Stimulated activated CD8-positive, alpha-beta memory T cell treated with anti-CD3 and anti-CD28 coated beads, Interleukin-7, amount 100 ng/mL, for 48 hours (primary cell): ENCODE results near the gene SYNGR1.
"Not testable (repeated sequence)": the region's sequence is repeated elsewhere in the genome, so short reads cannot be mapped to it uniquely, and the experiment has no call there.

Experiments
- DNase-seq, 2 donors: peaks; one replicate each; pipeline ENCODE4 v3.0.0-alpha.2; 2020; ENCODE audit warnings: low read depth in 1 of 2; ENCODE audit errors: extremely low read depth in 1 of 2

SYNGR1 gene

DNA sequence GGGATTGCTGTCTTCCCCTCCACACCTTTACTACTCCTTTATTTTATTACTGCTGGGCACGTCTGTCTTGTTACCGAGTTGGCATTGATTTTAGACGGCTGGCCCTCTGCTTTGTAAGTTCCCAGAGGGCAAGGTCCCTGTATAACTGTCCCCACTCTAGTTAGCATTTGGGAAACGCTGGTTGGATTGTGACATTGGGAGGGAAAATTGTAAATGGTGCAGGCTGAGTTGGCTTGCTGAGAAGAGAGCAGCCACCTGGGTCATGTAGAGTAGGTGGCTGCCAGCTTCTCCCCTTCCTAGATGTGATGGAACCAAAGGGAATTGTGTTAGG lies 51.5 kb downstream of the SYNGR1 start:
- DNase-seq, result no peak

DNA sequence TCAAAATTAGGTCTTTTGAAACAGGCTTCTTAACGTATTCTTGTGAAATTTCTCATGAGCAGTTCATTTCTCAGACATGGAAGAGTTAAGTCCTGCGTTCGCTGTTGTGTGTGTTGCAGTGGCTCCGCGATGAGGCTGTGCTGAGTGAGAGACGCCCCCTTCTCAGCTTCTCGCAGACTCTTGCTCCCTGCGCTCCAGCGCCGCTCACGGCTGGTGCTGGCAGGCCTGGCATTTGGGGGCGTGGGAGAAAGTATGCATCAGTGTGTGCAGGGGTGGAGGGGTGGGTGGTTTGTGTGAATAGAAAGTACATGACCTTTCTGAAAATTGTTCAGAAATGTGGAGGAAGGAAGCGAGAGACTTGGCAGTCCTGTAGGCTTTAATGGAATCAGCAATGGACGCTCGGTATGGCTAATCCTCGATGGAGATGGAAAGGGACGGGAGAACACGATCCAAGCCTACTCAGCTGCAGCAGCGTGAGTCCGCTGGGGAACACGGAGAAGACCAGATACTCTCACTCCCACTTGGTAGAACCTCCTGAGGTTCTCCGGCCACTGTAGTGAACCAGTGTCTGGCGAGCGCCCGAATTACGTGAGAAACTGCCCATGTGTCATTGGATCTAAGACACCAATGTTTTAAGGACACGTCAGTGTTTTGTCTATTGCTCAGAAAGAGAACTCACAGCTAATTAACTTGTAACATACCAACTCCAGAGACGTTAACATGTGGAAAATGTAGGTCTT lies 55.7 kb downstream of the SYNGR1 start:
- DNase-seq, result peak in 1 of 2 donors; percentile 25

DNA sequence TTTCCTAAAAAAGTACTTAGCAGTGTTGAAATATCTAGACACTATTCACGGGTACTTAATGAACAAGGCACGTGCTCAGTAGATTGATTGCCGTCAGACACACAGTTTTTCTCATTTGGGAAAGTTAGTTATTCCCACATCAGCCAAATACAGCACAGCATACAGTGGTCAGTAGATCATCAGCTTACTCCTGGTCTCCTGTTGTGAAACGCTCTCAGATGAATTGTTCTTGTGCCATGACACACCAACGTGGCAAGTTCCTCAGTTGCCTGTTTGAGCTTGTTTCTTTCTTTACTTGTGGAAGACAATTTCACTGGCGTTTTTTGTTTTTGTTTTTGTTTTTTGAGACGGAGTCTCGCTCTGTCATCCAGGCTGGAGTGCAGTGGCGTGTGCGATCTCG lies 58.4 kb downstream of the SYNGR1 start:
- no peak for DNase-seq

DNA sequence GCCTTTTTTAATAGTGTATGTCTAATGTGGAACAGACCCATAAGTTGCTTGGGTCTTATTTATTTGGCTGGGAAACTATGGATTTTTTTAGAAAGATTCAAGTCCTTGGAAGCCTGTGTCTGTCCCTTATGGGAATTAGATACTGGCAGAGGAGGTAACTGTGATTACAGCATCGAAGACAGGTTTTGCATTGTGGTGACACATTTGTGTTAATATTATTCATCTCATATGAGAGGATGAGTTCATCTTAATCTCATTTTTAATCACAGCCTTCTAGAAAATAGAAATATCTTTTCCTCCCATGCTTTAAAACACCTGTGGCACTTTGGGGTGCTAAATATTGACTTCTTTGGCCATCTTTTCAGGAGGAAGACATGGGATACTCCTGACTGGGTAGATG lies 59.0 kb downstream of the SYNGR1 start:
- DNase-seq, result no peak

DNA sequence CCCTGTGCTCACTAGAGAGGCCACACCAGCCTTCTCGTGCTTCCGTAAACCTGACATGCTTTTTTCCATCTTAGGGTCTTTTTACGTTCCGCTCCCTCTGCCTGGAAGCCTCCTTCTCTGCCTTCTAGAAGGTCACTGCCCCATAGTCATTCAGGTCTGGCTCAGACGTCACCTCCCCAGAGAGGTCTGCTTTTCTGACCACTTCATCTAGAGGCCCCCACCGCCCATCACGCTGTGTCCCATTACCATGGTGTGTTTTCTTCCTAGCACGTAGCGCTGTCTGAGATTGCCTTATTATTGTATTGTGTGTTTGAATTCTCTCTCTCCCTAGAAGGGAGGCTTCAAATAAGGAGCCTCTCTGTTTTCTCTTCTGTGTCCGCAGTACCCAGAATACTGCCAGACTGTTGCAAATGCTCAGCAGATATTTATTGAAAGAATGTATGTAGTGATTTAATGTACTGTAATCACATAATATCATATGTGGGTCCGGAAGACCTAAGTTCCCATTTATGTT lies 59.8 kb downstream of the SYNGR1 start:
- no peak for DNase-seq

DNA sequence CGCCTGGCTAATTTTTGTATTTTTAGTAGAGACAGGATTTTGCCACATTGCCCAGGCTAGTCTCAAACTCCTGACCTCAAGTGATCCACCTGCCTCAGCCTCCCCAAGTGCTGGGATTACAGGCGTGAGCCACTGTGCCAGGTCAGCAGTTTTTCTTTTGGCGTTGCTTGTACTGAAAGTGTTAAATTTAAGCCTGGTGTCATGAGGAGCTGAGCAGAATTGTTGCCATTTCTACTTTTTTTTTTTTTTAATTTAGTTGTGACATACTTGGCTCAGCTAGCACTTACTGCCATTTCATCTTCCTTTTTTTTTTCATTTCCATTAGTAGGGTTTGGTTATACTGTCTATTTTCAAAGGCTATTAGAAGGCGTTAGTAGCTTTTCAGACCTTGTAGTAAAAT lies 60.5 kb downstream of the SYNGR1 start:
- no peak for DNase-seq

DNA sequence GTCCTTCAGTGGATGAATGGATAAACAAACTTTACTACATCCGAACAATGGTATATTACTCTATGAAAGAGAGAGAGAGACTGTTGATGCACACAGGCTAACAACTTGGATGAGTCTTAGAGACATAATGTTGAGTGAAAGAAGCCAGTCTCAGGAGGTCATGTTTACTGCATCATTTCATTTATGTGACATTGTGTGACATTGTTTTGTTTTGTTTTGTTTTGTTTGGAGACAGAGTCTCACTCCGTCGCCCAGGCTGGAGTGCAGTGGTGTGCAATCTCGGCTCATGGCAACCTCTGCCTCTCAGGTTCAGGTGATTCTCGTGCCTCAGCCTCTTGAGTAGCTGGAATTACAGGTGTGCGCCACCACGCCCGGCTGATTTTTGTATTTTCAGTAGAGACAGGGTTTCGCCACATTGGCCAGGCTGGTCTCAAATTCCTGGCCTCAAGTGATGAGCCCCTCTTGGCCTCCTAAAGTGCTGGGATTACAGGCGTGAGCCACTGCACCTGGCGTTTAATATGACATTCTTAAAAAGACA lies 62.1 kb downstream of the SYNGR1 start:
- DNase-seq, result not testable (repeated sequence)

DNA sequence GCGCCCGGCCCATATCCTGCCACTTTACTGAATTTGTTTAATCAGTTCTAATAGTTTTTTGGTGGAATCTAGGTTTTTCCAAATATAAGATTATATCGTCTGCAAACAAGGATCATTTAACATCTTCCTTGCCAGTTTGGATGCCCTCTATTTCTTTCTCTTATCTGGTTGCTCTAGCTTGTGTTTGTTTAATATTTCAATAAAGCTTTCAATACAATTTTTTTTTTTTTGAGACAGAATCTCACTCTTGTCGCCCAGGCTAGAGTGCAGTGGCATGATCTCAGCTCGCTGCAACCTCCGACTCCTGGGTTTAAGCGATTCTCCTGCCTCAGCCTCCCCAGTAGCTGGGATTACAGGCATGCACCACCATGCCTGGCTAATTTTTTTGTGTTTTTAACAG lies 63.4 kb downstream of the SYNGR1 start:
- not testable (repeated sequence) for DNase-seq

DNA sequence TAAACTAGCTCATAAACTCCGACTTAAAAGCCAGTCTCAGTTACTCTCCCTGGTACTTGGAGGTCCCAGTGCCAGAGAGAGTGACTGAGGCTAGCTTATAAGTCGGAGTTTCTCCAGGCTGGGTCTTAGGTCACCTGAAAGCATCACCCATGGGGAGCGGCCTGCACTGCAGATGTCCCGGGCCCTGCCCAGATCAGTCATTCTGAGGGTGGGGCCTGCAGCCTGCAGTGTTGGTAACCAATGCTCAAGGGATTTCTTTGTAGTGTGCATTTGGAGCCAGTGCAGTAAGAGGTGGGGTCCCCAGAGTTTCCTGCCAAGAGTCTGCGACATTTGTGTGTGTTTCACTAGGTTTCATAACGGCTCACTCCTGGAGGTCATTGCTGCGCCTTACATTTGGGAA lies 64.6 kb downstream of the SYNGR1 start:
- DNase-seq, result no peak

DNA sequence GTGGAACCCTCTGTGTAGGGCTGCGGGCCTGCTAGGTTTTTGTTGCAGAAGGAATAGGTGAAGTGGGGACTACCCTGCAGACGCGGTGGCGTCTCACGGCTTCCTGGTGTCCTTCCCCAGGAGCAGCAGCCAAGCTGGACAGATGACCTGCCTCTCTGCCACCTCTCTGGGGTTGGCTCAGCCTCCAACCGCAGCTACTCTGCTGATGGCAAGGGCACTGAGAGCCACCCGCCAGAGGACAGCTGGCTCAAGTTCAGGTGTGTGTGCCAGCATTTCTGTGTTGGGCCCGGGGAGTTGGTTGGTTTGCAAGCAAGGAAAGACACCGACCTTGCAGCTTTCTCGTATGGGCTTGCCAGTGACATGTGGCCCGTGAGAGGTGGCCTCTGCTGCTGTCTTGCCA lies 65.1 kb downstream of the SYNGR1 start:
- DNase-seq, result no peak

DNA sequence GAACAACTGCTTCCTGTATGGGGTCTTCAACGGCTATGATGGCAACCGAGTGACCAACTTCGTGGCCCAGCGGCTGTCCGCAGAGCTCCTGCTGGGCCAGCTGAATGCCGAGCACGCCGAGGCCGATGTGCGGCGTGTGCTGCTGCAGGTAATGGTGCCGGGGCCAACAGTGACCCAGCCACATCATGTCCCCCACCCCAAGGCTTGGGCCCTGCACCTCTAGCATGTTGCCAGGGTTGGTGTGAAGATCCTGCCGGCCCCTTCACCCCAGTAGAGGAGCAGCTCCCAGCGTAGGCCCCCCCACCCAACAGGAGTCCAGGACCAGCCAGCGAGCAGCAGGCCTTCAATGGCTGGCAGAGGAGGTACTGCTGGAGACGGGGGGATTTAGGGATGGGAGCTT lies 65.7 kb downstream of the SYNGR1 start:
- no peak for DNase-seq

DNA sequence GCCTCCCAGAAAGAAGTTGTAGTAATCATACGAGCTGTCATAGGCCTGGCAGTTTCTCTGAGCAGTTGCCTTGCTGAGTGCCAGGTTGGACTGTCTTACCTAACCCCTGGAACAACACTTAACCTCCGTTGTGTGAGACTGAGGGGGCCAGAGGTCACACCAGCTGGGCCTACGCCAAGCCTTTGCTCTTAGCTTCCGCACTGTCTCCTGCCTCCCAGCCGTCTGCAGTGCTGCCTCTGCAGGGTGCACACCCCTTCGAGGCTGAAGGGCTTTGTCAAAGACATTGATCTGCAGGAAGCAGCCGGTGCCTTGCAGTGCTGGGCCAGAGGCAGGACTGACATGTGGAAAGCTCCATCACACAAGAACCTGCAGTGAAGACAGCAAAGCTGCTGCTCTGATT lies 66.5 kb downstream of the SYNGR1 start:
- no peak for DNase-seq

DNA sequence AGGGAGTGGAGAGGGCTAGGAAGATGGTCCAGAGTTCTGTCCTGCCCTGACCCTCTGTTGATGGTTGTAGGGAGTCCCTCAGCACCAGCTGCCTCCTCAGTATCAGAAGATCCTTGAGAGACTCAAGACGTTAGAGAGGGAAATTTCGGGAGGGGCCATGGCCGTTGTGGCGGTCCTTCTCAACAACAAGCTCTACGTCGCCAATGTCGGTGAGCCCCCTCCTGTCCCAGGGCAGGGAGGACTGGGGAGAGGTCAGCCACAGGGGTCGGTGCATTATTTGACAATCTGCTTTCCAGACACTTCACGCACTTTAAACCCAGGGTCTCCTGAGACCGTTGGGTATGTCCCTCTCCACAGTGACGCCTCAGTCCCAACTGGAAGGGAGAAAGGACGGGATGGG lies 67.8 kb downstream of the SYNGR1 start:
- no peak for DNase-seq

DNA sequence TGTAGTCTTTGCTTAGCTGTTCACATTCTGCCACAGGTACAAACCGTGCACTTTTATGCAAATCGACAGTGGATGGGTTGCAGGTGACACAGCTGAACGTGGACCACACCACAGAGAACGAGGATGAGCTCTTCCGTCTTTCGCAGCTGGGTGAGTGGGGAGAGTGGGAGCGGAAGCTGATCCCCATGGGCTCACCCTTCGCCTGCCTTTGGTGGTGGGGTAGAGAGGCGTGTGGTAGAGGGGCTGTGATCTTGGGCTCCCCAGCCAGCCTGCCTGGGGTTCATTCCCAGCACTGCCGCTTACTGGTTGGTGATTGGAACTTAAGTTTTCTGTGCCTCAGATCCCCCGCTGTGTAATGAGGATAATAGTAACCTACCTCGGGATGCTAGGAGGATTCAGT lies 68.9 kb downstream of the SYNGR1 start:
- DNase-seq, result no peak

DNA sequence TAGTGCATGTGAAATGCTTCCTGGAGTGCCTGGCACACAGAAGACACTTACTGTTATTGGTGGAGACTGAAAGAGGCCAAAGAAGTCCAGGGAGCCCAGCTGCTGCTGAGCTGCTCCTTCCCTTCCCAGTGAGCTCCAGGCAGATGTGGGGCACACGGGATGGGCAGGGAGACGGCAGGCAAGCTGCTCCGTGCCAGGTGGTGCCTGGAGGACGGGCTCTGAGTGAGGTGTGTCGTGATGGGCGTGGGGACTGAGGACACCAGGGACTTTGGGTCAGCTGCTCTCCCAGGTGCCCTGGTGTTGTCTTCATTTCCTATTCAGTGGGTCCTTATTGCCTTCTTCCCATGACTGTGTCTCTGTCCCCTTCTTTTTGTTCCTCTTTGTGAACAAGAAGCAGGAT lies 69.3 kb downstream of the SYNGR1 start:
- no peak for DNase-seq

DNA sequence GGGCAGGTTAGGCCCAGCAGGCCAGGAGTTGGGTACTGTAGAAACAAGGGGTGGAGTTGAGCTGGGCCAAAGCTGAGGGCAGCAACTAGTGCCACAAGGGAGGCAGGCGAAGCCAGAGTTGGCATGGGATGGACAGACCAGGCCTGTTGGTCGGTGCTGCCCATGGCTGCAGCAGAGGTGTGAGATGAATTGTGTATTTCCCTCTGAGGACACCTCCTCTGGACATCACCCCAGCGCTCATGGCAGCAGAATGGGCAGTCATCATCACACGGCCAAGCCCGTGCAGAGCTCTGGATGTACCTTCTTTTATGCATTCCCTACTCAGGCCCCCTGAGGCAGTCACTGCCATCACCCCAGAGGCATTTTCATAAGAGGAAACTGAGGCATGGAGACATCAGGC lies 70.1 kb downstream of the SYNGR1 start:
- DNase-seq, result no peak

DNA sequence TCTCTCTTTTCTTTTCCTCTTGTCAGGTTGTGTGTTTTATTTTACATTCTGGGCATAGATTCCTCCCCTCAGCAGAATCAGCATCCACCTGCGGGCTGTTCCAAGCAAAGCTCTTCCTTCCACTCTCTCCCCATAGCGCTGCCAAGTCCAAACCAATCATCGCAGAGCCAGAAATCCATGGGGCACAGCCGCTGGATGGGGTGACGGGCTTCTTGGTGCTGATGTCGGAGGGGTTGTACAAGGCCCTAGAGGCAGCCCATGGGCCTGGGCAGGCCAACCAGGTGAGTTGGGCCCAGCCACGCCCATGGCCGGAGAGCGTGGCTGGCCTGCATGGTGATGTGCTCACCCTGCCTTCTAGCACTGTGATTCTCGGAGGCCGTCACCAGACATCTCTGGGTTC lies 71.9 kb downstream of the SYNGR1 start:
- no peak for DNase-seq

DNA sequence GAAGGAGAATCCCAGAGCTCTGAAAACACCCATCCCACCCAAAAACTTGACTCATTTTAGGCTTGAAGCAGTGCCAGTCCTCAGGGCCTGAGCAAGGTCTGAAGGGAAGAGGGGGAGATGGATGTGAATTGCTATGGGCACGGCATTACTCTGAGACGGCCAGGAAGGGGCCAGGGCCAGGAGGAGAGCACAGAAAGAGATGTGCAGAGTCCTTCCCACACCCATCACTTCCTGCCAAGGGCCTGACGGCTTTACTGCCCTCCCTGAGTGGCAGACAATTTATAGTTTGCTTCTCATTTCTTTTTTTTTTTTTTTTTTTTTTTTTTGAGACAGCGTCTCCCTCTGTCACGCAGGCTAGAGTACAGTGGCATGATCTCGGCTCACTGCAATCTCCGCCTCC lies 72.3 kb downstream of the SYNGR1 start:
- no peak for DNase-seq

DNA sequence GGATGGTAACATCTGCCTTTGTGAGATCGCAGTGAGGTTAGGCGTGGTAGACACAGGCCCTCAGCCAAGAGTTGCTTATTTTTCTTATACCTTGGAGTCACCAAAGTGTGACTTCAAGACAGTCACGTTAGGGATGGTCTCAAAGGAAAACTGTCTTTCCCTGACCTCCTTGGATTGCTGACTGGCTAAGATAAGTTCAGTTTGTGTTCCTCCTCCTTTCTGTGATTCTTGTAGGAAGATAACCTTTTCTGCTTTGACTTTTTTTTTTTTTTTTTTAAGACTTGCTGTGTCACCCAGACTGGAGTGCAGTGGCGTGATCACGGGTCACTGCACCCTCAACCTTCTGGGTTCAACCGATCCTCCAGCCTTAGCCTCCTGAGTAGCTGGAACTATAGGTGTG lies 72.9 kb downstream of the SYNGR1 start:
- DNase-seq, result no peak

DNA sequence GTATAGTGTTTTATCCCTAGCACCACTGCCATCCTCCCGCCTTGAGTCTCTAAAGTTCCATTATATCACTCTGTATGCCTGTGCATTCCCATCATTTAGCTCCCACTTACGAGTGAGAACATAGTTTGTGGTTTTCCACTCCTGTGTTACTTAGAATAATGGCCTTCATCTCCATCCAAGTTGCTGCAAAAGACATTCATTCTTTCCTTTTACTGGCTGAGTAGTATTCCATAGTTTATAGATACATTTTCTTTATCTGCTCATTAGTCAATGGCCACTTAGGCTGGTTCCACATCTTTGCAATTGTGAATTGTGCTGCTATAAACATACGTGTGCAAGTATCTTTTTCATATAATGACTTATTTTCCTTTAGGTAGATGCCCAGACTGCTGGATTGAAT lies 74.2 kb downstream of the SYNGR1 start:
- DNase-seq, result no peak

DNA sequence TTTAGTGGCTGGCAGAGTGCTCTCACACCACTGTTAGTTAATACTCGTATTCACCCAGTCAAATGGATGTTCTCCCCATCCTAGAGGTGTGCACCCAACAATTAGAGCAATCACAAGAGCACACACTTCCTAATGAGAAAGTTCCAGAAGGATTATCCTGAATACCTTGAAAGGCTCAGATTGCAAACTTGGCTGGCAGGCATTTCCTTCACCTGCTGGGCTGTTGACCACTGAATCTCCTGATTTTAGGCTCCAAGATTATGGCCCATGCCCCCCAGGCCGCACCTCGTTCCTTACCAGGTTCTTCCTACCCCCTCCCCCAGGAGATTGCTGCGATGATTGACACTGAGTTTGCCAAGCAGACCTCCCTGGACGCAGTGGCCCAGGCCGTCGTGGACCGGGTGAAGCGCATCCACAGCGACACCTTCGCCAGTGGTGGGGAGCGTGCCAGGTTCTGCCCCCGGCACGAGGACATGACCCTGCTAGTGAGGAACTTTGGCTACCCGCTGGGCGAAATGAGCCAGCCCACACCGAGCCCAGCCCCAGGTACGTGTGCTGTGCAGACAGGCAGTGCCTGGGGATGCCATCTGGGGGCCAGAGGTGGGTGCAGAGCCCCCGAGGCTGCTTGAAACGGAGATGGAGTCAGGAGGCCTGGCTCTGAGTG lies 76.7 kb downstream of the SYNGR1 start:
- no peak for DNase-seq
